ENCODE data around the gene CORO2A. TPM values are rescaled to one million over a fixed set of nuclear protein-coding genes. Genes with fewer than 3 reads are reported as not detected.

CORO2A gene
- total and polyA plus RNA-seq, 2 donors (not counting 3 experiments of a cell fraction or from before 2014, with no cell fraction given): 0.35 to 0.53 TPM

- H3K27ac ChIP-seq (ENCODE audit: insufficient read depth, low read depth, low read length): no peak overlapping the region
- no peaks in the 10 kb centered on the region for H3K27me3 ChIP-seq (ENCODE audit: control insufficient read depth in 2 of 2, insufficient read depth in 2 of 2, low read length in 2 of 2)
- no peak for TF ChIP-seq POLR2AphosphoS5 (IDR thresholded peaks at IDR 0.05; ENCODE audit: insufficient read depth, low read depth, low read length)
- no peak for TF ChIP-seq POLR2A (IDR thresholded peaks at IDR 0.05; ENCODE audit: low read depth, low read length)
- TF ChIP-seq GATA2 (IDR thresholded peaks at IDR 0.05; ENCODE audit: insufficient read depth, insufficient read length, low read depth, low read length): no peak
- TF ChIP-seq FOS (IDR thresholded peaks at IDR 0.05; ENCODE audit: borderline replicate concordance, insufficient read depth, low read length): no peak
- TF ChIP-seq MAX (IDR thresholded peaks at IDR 0.05; ENCODE audit: insufficient read depth, insufficient read length): no peak
- no peak for TF ChIP-seq MYC (IDR thresholded peaks at IDR 0.05; ENCODE audit: low read depth, low read length)
- TF ChIP-seq JUN (IDR thresholded peaks at IDR 0.05; ENCODE audit: borderline replicate concordance, insufficient read depth, insufficient read length, low read depth): no peak
- no peak for TF ChIP-seq CTCF (IDR thresholded peaks at IDR 0.05; ENCODE audit: extremely low read depth in 1 of 2, insufficient read depth in 1 of 2, low read depth in 1 of 2, low read length in 2 of 2)
- no peak for TF ChIP-seq EZH2 (IDR thresholded peaks at IDR 0.05; ENCODE audit: borderline replicate concordance, low read depth, low read length, severe bottlenecking)
- dilution Hi-C loops (cut with MboI; ENCODE audit: extremely low pct_ligation_motif_present, low sequenced_read_pairs): no loop called here
- H3K79me2 ChIP-seq (ENCODE audit: control insufficient read depth, insufficient read depth, low read length): peaks cover 9% of the 10 kb centered on the region
- no peaks in the 10 kb centered on the region for H3K9me3 ChIP-seq (replicated peaks; ENCODE audit: control insufficient read depth, insufficient read depth, low read length)
- POLR2A ChIA-PET: interaction anchor here (0.6 to 1.7 kb wide), 2 partner anchors 22 to 24 kb away, joined by 3 to 4 read pairs; partner anchors contain the start of gene NANS
- no peaks in the 10 kb centered on the region for H4K20me1 ChIP-seq (replicated peaks; ENCODE audit: control insufficient read depth, extremely low read depth, insufficient read depth, low read length)
- H3K9ac ChIP-seq (replicated peaks; ENCODE audit: extremely low read depth, insufficient read depth, low read length): no peak overlapping the region
- no peak overlapping the region for H3K4me2 ChIP-seq (ENCODE audit: insufficient read depth, low read length)
- peaks cover 12% of the 10 kb centered on the region for H3K4me1 ChIP-seq (ENCODE audit: control insufficient read depth, extremely low read depth, insufficient read depth, low read length)
- CTCF ChIA-PET: no interaction called here
- DNase-seq (ENCODE audit: low read depth, low spot score): no peak
- FAIRE-seq: no peak
- H3K4me3 ChIP-seq (replicated peaks in 1 of 3; ENCODE audit: insufficient read depth in 1 of 3, low read depth in 1 of 3, low read length in 3 of 3): no peak overlapping the region
- H3K36me3 ChIP-seq (ENCODE audit: control insufficient read depth in 2 of 2, extremely low read depth in 1 of 2, insufficient read depth in 2 of 2, low read length in 2 of 2): peaks cover 5 to 18% of the 10 kb centered on the region in 2 experiments
- intact Hi-C loops (cut with micrococcal nuclease): no loop called here
- no TSS peak for BruUV-seq (replicated peaks)
- no peak overlapping the region for H2AFZ ChIP-seq (ENCODE audit: low read depth, low read length)
- H3K9me1 ChIP-seq (replicated peaks; ENCODE audit: control insufficient read depth, extremely low read depth, insufficient read depth, low read length): no peaks in the 10 kb centered on the region
Observed at GRCh38 chr9:98080326-98080725, 112.1 kb downstream of the CORO2A start.
